H1 (cell line): ENCODE data around the gene SIAH3. TPM values are rescaled to one million over a fixed set of nuclear protein-coding genes. Genes with fewer than 3 reads are reported as not detected.

Experiments used
- CTCF ChIA-PET: fragments of 300-600 bp; sonication (Branson Sonifier 250); formaldehyde crosslinking; loops from one replicate; lab custom pipeline; 2021; ENCODE audit not compliant: partially characterized antibody; lab: Charles Lee
- POLR2A ChIA-PET: fragments of 300-600 bp; sonication (Branson Sonifier 250); formaldehyde crosslinking; loops from one replicate; lab custom pipeline; 2021; ENCODE audit warnings: inconsistent platforms; ENCODE audit not compliant: partially characterized antibody; lab: Charles Lee
- DNase-seq, 2 experiments: peaks; one replicate each; pipeline versions ENCODE4 v3.0.0 to v3.0.0-alpha.2; 2010 to 2022; ENCODE audit warnings: low spot score in 2 of 2, low read depth in 1 of 2, mixed read lengths in 1 of 2
- FAIRE-seq: peaks from 2 replicates; lab custom pipeline; 2011; peaks lifted over from hg19 to GRCh38; lab: Jason Lieb, UNC
- H2AFZ ChIP-seq: 2 replicates; pipeline ENCODE4 v1.8.1; 2012; ENCODE audit warnings: low read length, inconsistent platforms
- H2AK5ac ChIP-seq: 2 replicates; pipeline ENCODE4 v1.6.1; 2013; ENCODE audit warnings: low read depth, low read length
- H2BK120ac ChIP-seq: replicated peaks from 2 replicates; pipeline ENCODE3; 2013; ENCODE audit warnings: low read depth, low read length, inconsistent platforms
- H2BK12ac ChIP-seq: 2 replicates; pipeline ENCODE4 v1.6.1; 2013; ENCODE audit warnings: low read depth, low read length
- H2BK15ac ChIP-seq: 2 replicates; pipeline ENCODE4 v1.6.1; 2013; ENCODE audit warnings: low read length
- H2BK20ac ChIP-seq: 2 replicates; pipeline ENCODE4 v1.6.1; 2013; ENCODE audit warnings: low read length
- H2BK5ac ChIP-seq: 2 replicates; pipeline ENCODE4 v1.6.1; 2013; ENCODE audit warnings: low read depth, low read length
- H3K14ac ChIP-seq: 2 replicates; pipeline ENCODE4 v1.6.1; 2013; ENCODE audit warnings: inconsistent platforms; ENCODE audit not compliant: insufficient read length
- H3K18ac ChIP-seq: 2 replicates; pipeline ENCODE4 v1.6.1; 2013; ENCODE audit warnings: low read length; ENCODE audit errors: extremely low read depth
- H3K23ac ChIP-seq: 2 replicates; pipeline ENCODE4 v1.6.1; 2013; ENCODE audit warnings: inconsistent platforms; ENCODE audit not compliant: insufficient read length
- H3K23me2 ChIP-seq: 2 replicates; pipeline ENCODE4 v1.6.1; 2013; ENCODE audit warnings: low read depth, low read length
- H3K27ac ChIP-seq: 2 replicates; pipeline ENCODE4 v1.6.1; 2011; ENCODE audit warnings: low read depth, low read length, inconsistent platforms
- H3K27me3 ChIP-seq, 4 experiments: replicated peaks in 1 of 4; 1 replicate in 1 of 4; 2 replicates in 3 of 4; pipeline versions ENCODE4 v1.6.1 to v1.8.1; 2011 to 2013; ENCODE audit warnings: low read length in 3 of 4, mild to moderate bottlenecking in 3 of 4, inconsistent platforms in 2 of 4, mixed read lengths in 2 of 4, moderate library complexity in 1 of 4; ENCODE audit not compliant: control insufficient read depth in 3 of 4, insufficient read depth in 3 of 4; ENCODE audit errors: extremely low read depth in 1 of 4
- H3K36me3 ChIP-seq, 4 experiments: 2 replicates each; pipeline versions ENCODE4 v1.6.1 to v1.8.1; 2011 to 2013; ENCODE audit warnings: mild to moderate bottlenecking in 4 of 4, low read length in 3 of 4, moderate library complexity in 2 of 4, control low read depth in 1 of 4, inconsistent platforms in 1 of 4; ENCODE audit not compliant: insufficient read depth in 4 of 4, control insufficient read depth in 2 of 4
- H3K4ac ChIP-seq: replicated peaks from 2 replicates; pipeline ENCODE3; 2013; ENCODE audit warnings: low read length, low read depth, mixed read lengths, inconsistent platforms; ENCODE audit not compliant: insufficient read length
- H3K4me1 ChIP-seq, 4 experiments: replicated peaks in 1 of 4; 1 replicate in 1 of 4; 2 replicates in 3 of 4; pipeline versions ENCODE4 v1.6.1 to v1.8.1; 2011 to 2013; ENCODE audit warnings: low read length in 3 of 4, inconsistent platforms in 2 of 4, mixed read lengths in 1 of 4; ENCODE audit not compliant: insufficient read depth in 4 of 4, control insufficient read depth in 3 of 4
- H3K4me2 ChIP-seq, 2 experiments: 2 replicates each; pipeline versions ENCODE4 v1.6.1 to v1.8.1; 2011 to 2013; ENCODE audit warnings: low read depth in 2 of 2, low read length in 2 of 2, control low read depth in 1 of 2, inconsistent platforms in 1 of 2, mild to moderate bottlenecking in 1 of 2; ENCODE audit not compliant: insufficient read depth in 1 of 2
- H3K4me3 ChIP-seq, 4 experiments: fragments of 200-600, 300-600 bp in 1 of 4; sonication (generic), shearing (Covaris generic), sonication (Bioruptor Twin) in 1 of 4; 2 replicates each; pipeline versions ENCODE4 v1.5.1 to v1.8.1; 2011 to 2016; ENCODE audit warnings: low read length in 4 of 4, low read depth in 3 of 4, control low read depth in 2 of 4, inconsistent platforms in 2 of 4, mild to moderate bottlenecking in 2 of 4, mixed read lengths in 1 of 4, moderate library complexity in 1 of 4; ENCODE audit not compliant: insufficient read depth in 2 of 4; ENCODE audit errors: extremely low read depth in 1 of 4
- H3K56ac ChIP-seq: replicated peaks from 2 replicates; pipeline ENCODE3; 2013; ENCODE audit warnings: low read depth, mild to moderate bottlenecking, mixed read lengths, low read length, inconsistent platforms; ENCODE audit not compliant: insufficient read length
- H3K79me1 ChIP-seq: 2 replicates; pipeline ENCODE4 v1.6.1; 2013; ENCODE audit warnings: low read depth, low read length, control low read depth
- H3K79me2 ChIP-seq, 2 experiments: 2 replicates each; pipeline versions ENCODE4 v1.6.1 to v1.8.1; 2012 to 2013; ENCODE audit warnings: low read length in 2 of 2, mild to moderate bottlenecking in 2 of 2, inconsistent platforms in 1 of 2; ENCODE audit not compliant: insufficient read depth in 2 of 2, control insufficient read depth in 1 of 2
- H3K9ac ChIP-seq, 4 experiments: replicated peaks in 1 of 4; 1 replicate in 1 of 4; 2 replicates in 3 of 4; pipeline versions ENCODE4 v1.6.1 to v1.8.1; 2011 to 2013; ENCODE audit warnings: low read depth in 3 of 4, low read length in 3 of 4, control low read depth in 2 of 4, mild to moderate bottlenecking in 2 of 4, moderate library complexity in 2 of 4, inconsistent platforms in 1 of 4; ENCODE audit errors: extremely low read depth in 1 of 4
- H3K9me3 ChIP-seq, 2 experiments: 2 replicates each; pipeline versions ENCODE4 v1.6.1 to v1.8.1; 2012 to 2013; ENCODE audit warnings: mild to moderate bottlenecking in 2 of 2, moderate library complexity in 2 of 2, control low read depth in 1 of 2, inconsistent platforms in 1 of 2, low read depth in 1 of 2, low read length in 1 of 2, mixed read lengths in 1 of 2; ENCODE audit not compliant: insufficient read depth in 2 of 2
- H4K20me1 ChIP-seq, 2 experiments: replicated peaks in 1 of 2; 2 replicates each; pipeline versions ENCODE3 to v1.8.1; 2011 to 2013; ENCODE audit warnings: inconsistent platforms in 2 of 2, low read length in 2 of 2, mild to moderate bottlenecking in 1 of 2; ENCODE audit not compliant: insufficient read depth in 2 of 2, control insufficient read depth in 1 of 2
- H4K5ac ChIP-seq: 2 replicates; pipeline ENCODE4 v1.6.1; 2013; ENCODE audit warnings: low read length, low read depth, mixed read lengths, inconsistent platforms; ENCODE audit not compliant: insufficient read length
- H4K8ac ChIP-seq: 2 replicates; pipeline ENCODE4 v1.8.0; 2013; ENCODE audit warnings: mild to moderate bottlenecking, moderate library complexity, low read length, inconsistent platforms; ENCODE audit not compliant: insufficient read depth; ENCODE audit errors: extremely low read depth
- H4K91ac ChIP-seq: replicated peaks from 2 replicates; pipeline ENCODE3; 2013; ENCODE audit warnings: low read length, mixed read lengths, inconsistent platforms; ENCODE audit not compliant: insufficient read length
- MAX ChIP-seq: IDR thresholded peaks from 2 replicates; pipeline ENCODE4 v1.6.1; 2012; ENCODE audit warnings: inconsistent platforms
- TEAD4 ChIP-seq: IDR thresholded peaks from 2 replicates; pipeline ENCODE4 v1.6.1; 2012; ENCODE audit warnings: low read depth, low read length, inconsistent platforms, mixed read lengths
- WGBS, 2 experiments: shearing (Covaris generic) in 1 of 2; methylation state at CpG; one replicate each; pipeline versions ENCODE4 v1.1.6 to v1.1.7; 2013 to 2015; ENCODE audit warnings: low lambda C conversion rate in 2 of 2, mixed read lengths in 2 of 2, inconsistent platforms in 1 of 2, low coverage in 1 of 2, missing lambda C conversion rate in 1 of 2; ENCODE audit not compliant: insufficient replicate concordance in 2 of 2, insufficient coverage in 1 of 2, insufficient read length in 1 of 2; ENCODE audit errors: extremely low coverage in 1 of 2, missing lambda C conversion rate in 1 of 2; 5-methylcytosine and 5-hydroxymethylcytosine counted together
- polyA plus RNA-seq, 7 experiments: library from polyadenylated mRNA; depleted of rRNA in 3 of 7; stranded (reverse) in 5 of 7; unstranded in 2 of 7; fragments of >200 nt in 5 of 7; fragments of 200-250 nt in 2 of 7; gene quantifications; 1 replicate in 5 of 7; 2 replicates in 1 of 7; 4 replicates in 1 of 7; pipeline versions ENCODE4 v1.2.1 to v1.2.3, GENCODE V29; 2011 to 2013; ENCODE audit warnings: missing spikeins in 2 of 7, mixed read lengths in 2 of 7
- total RNA-seq: library from RNA; stranded (reverse); fragmentation: NEBNext Ultra II Directional; extraction: Animal tissue kit (Norgen Biotek cat#: 25700); gene quantifications from 2 replicates; pipeline ENCODE4 v1.2.1, GENCODE V29; 2021

Gene SIAH3
- total and polyA plus RNA-seq, 2 of the 8 experiments (the other 6 are each of a cell fraction or from before 2014, with no cell fraction given) = 0.15 to 0.17 TPM

GRCh38 chr13:45742985-45743384 lies 108.6 kb downstream of the SIAH3 start:
- ChIA-PET CTCF (interaction anchor here (1.0 to 1.8 kb wide), 3 partner anchors 14 to 349 kb away, joined by 3 read pairs; no protein-coding TSS in a partner anchor), POLR2A (no interaction called here)
- H3K4me3 ChIP-seq = no peak overlapping the region
- H3K9me3 ChIP-seq = no peaks in the 10 kb centered on the region
- H3K27ac ChIP-seq = no peak overlapping the region
- no peak overlapping the region for H2BK5ac ChIP-seq
- no peak overlapping the region for H2BK20ac ChIP-seq
- H2BK120ac ChIP-seq = no peak overlapping the region
- no peaks in the 10 kb centered on the region; the same call in 1 of the 2 replicates for H3K23me2 ChIP-seq
- no peak overlapping the region for H3K18ac ChIP-seq
- H2AFZ ChIP-seq = no peak overlapping the region
- DNase-seq (no peak), FAIRE-seq (no peak)
- no peaks in the 10 kb centered on the region for H4K20me1 ChIP-seq
- H3K27me3 ChIP-seq = peaks cover 0 to 1% (median 0%) of the 10 kb centered on the region in 4 experiments; a peak in 1 of 7 replicates
- no peak overlapping the region for H4K5ac ChIP-seq
- no peak overlapping the region for H3K4ac ChIP-seq
- H3K36me3 ChIP-seq = no peaks in the 10 kb centered on the region
- no peak overlapping the region for H4K91ac ChIP-seq
- no peaks in the 10 kb centered on the region for H3K79me2 ChIP-seq
- H3K23ac ChIP-seq = no peak overlapping the region
- no peak overlapping the region for H2BK12ac ChIP-seq
- no peak overlapping the region for H3K14ac ChIP-seq
- no peak overlapping the region for H4K8ac ChIP-seq
- 86% methylated on average over 5 of the region's 5 CpGs; no CpG with 5 or more reads in 1 of the 2 experiments for WGBS, 2 experiments
- no peak overlapping the region for H2BK15ac ChIP-seq
- H3K4me2 ChIP-seq = no peak overlapping the region
- no peak overlapping the region for H2AK5ac ChIP-seq
- no peak overlapping the region for H3K9ac ChIP-seq
- TF ChIP-seq TEAD4 = no peak
- TF ChIP-seq MAX = peak; percentile 61
- no peaks in the 10 kb centered on the region for H3K79me1 ChIP-seq
- no peak overlapping the region for H3K56ac ChIP-seq
- no peaks in the 10 kb centered on the region for H3K4me1 ChIP-seq
